ENCODE results near the gene C1orf167.
A peak's percentile ranks its signal among the peaks of the same experiment; 100 is the strongest.

- TF ChIP-seq TAF1 (IDR thresholded peaks at IDR 0.05; ENCODE audit: low read depth, low read length) (peak; percentile 86), RAD21 (IDR thresholded peaks at IDR 0.05 in 1 of 2, conservative IDR thresholded peaks at IDR 0.05 in 1 of 2; ENCODE audit: low read depth in 2 of 2, low read length in 2 of 2) (no peak), CTCF (IDR thresholded peaks at IDR 0.05; ENCODE audit: control extremely low read depth in 1 of 3, insufficient read depth in 1 of 3, low read depth in 1 of 3, low read length in 3 of 3) (no peak)
Measured at GRCh38 chr1:11805422-11806306, 43.7 kb downstream of the C1orf167 start, which contains the start of the genes CLCN6 and MTHFR.
